OCI-LY7 (cell line): ENCODE results near the gene TBC1D21. TPM values are rescaled to one million over a fixed set of nuclear protein-coding genes. Genes with fewer than 3 reads are reported as not detected.

Source experiments
- BruUV-seq: library from RNA; stranded (reverse); fragments of 400-500 nt; replicated peaks from 2 replicates; lab custom pipeline; 2021; lab: Mats Ljungman, UMichigan
- CTCF ChIA-PET: fragments of 300-600 bp; sonication (Branson Sonifier 250); formaldehyde crosslinking; loops from one replicate; lab custom pipeline; 2022; ENCODE audit warnings: antibody characterized with exemption; ENCODE audit not compliant: unreplicated experiment; lab: Charles Lee
- POLR2A ChIA-PET: fragments of 300-600 bp; sonication (Branson Sonifier 250); formaldehyde crosslinking; loops from one replicate; lab custom pipeline; 2022; ENCODE audit warnings: antibody characterized with exemption; lab: Charles Lee
- DNase-seq: peaks from one replicate; pipeline ENCODE4 v3.0.0-alpha.2; 2015; ENCODE audit warnings: low spot score
- H2AFZ ChIP-seq: fragments of 200-600 bp; sonication (generic), shearing (Covaris generic); 2 replicates; pipeline ENCODE4 v1.6.1; 2014; ENCODE audit warnings: mild to moderate bottlenecking, antibody characterized with exemption, low read length, moderate library complexity
- H3K27ac ChIP-seq: fragments of 200-600 bp; sonication (generic); 2 replicates; pipeline ENCODE4 v1.5.1; 2014; ENCODE audit warnings: mixed run types, low read depth, mild to moderate bottlenecking, moderate library complexity, low read length, inconsistent platforms; ENCODE audit not compliant: poor library complexity, severe bottlenecking
- H3K36me3 ChIP-seq: fragments of 200-600 bp; sonication (generic); 2 replicates; pipeline ENCODE4 v1.6.1; 2014; ENCODE audit warnings: mild to moderate bottlenecking, antibody characterized with exemption, low read length, moderate library complexity, mixed read lengths; ENCODE audit not compliant: insufficient read depth
- H3K4me1 ChIP-seq: fragments of 200-600 bp; sonication (generic); 2 replicates; pipeline ENCODE4 v1.5.1; 2014; ENCODE audit warnings: mild to moderate bottlenecking, low read length; ENCODE audit not compliant: insufficient read depth, poor library complexity, severe bottlenecking
- H3K4me2 ChIP-seq: fragments of 200-600 bp; sonication (generic); 2 replicates; pipeline ENCODE4 v1.6.1; 2014; ENCODE audit warnings: mild to moderate bottlenecking, low read length
- H3K4me3 ChIP-seq: fragments of 200-600 bp; sonication (generic); 2 replicates; pipeline ENCODE4 v1.5.1; 2014; ENCODE audit warnings: mild to moderate bottlenecking, low read depth, low read length; ENCODE audit not compliant: poor library complexity, severe bottlenecking
- H3K79me2 ChIP-seq: fragments of 200-600 bp; sonication (generic); 2 replicates; pipeline ENCODE4 v1.6.1; 2016; ENCODE audit warnings: low read depth, mild to moderate bottlenecking, low read length, moderate library complexity, mixed read lengths; ENCODE audit not compliant: insufficient read depth
- H3K9me2 ChIP-seq: fragments of 200-600 bp; sonication (generic); 2 replicates; pipeline ENCODE4 v1.6.1; 2016; ENCODE audit warnings: mild to moderate bottlenecking, low read length, mixed read lengths; ENCODE audit not compliant: insufficient read depth
- H3K9me3 ChIP-seq: fragments of 200-600 bp; sonication (generic); 2 replicates; pipeline ENCODE4 v1.6.1; 2014; ENCODE audit warnings: mild to moderate bottlenecking, mixed run types, low read length, mixed read lengths
- H4K20me1 ChIP-seq: fragments of 200-600 bp; sonication (generic); 2 replicates; pipeline ENCODE4 v1.6.1; 2014; ENCODE audit warnings: mild to moderate bottlenecking, antibody characterized with exemption, low read length, moderate library complexity, mixed read lengths; ENCODE audit not compliant: insufficient read depth
- EZH2phosphoT487 ChIP-seq: fragments of 200-600 bp; sonication (generic); IDR thresholded peaks from 2 replicates; pipeline ENCODE4 v1.6.1; 2018; ENCODE audit warnings: low read depth, borderline replicate concordance, mild to moderate bottlenecking, mixed run types, antibody characterized with exemption, low read length, moderate library complexity, mixed read lengths
- intact Hi-C: fragments of 100-400 bp; cut with micrococcal nuclease; formaldehyde crosslinking; loops from one replicate; pipeline ENCODE4 v1.10.0; 2022; ENCODE audit not compliant: unreplicated experiment
- total RNA-seq, 2 experiments: library from RNA; depleted of rRNA in 1 of 2; stranded (reverse); fragments of >200 nt in 1 of 2; shearing (Covaris generic) in 1 of 2; gene quantifications; 2 replicates each; pipeline ENCODE4 v1.2.3, GENCODE V29; 2014 to 2022
- TF ChIP-seq, protein P1 (sequence below): fragments of 200-600 bp; sonication (generic); conservative IDR thresholded peaks from 2 replicates; pipeline ENCODE4 v1.5.1; 2014; ENCODE audit warnings: mild to moderate bottlenecking, antibody characterized with exemption, low read length, moderate library complexity, mixed read lengths

Gene TBC1D21
- total RNA-seq, 2 experiments from 2014 or later = not detected

DNA sequence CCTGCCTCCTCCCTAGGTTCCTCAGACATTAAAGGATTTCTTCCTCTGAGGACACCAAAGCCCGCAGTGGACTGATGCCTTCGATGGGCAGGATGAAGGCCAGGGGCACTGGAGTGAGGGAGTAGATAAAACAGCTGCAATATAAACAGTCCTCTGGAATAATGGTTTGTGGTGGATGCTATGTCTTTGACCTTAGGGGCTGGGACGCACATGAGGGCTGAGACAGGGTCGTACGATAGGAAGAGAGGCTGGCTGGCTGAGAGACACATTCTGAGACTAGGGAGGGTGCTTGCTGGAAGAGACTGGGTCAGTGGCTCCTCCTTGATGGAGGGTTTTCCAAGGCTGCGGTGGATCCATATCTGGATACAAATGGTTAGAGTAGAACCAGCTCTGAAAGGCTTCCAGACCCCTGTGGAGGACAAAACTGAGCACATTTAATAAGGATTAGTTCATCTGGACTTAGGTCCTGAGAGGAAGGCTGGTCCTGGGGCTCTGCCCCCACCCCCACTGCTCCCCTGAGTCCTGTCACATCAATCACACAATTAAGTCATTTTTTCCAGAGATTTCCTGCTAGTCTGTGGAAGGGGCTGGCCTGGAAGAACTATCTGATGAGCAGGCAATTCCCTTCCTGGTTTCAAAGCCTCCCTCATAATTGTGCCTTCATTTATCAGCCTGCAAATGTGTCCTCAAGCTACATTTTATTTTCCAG lies 15.8 kb downstream of the TBC1D21 start:
- POLR2A ChIA-PET = interaction anchor here (0.5 kb wide), 1 partner anchor 462 kb away, joined by 3 read pairs; no protein-coding TSS in a partner anchor
- intact Hi-C loops = no loop called here
- H4K20me1 ChIP-seq = no peaks in the 10 kb centered on the region
- H3K4me3 ChIP-seq = no peak overlapping the region
- no peak for TF ChIP-seq EZH2phosphoT487
- TF ChIP-seq, protein P1, sequence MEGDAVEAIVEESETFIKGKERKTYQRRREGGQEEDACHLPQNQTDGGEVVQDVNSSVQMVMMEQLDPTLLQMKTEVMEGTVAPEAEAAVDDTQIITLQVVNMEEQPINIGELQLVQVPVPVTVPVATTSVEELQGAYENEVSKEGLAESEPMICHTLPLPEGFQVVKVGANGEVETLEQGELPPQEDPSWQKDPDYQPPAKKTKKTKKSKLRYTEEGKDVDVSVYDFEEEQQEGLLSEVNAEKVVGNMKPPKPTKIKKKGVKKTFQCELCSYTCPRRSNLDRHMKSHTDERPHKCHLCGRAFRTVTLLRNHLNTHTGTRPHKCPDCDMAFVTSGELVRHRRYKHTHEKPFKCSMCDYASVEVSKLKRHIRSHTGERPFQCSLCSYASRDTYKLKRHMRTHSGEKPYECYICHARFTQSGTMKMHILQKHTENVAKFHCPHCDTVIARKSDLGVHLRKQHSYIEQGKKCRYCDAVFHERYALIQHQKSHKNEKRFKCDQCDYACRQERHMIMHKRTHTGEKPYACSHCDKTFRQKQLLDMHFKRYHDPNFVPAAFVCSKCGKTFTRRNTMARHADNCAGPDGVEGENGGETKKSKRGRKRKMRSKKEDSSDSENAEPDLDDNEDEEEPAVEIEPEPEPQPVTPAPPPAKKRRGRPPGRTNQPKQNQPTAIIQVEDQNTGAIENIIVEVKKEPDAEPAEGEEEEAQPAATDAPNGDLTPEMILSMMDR = no peak
- no peaks in the 10 kb centered on the region for H3K79me2 ChIP-seq
- no peak overlapping the region for H3K27ac ChIP-seq
- H3K36me3 ChIP-seq = no peaks in the 10 kb centered on the region
- no TSS peak for BruUV-seq
- CTCF ChIA-PET = no interaction called here
- no peak overlapping the region for H2AFZ ChIP-seq
- no peak for DNase-seq
- H3K9me2 ChIP-seq = no peaks in the 10 kb centered on the region
- H3K9me3 ChIP-seq = no peaks in the 10 kb centered on the region
- no peak overlapping the region for H3K4me2 ChIP-seq
- no peaks in the 10 kb centered on the region for H3K4me1 ChIP-seq

DNA sequence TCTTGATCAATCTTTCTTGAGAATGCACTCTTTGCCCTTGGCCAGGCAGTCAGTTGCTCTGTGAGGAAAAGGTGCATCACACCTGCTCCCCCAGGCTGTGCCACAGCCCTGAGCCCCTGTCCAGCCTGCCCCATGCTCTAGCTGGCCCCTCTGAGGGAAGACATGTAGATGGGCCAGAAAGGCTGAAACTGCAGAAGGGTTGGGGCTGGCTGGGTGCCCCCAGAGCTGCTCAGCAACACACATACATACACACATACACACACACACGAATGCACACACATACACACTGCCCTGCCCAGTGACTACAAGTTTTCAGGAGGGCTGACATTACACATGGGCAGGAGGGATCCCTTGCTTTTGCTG lies 16.4 kb downstream of the TBC1D21 start:
- Histone ChIP-seq H3K4me3 (no peak overlapping the region), H4K20me1 (no peaks in the 10 kb centered on the region), H3K36me3 (no peaks in the 10 kb centered on the region), H3K79me2 (no peaks in the 10 kb centered on the region), H3K9me3 (no peaks in the 10 kb centered on the region), H3K27ac (no peak overlapping the region), H3K9me2 (no peaks in the 10 kb centered on the region), H3K4me2 (no peak overlapping the region), H3K4me1 (no peaks in the 10 kb centered on the region), H2AFZ (no peak overlapping the region)
- TF ChIP-seq EZH2phosphoT487 = no peak
- TF ChIP-seq, protein P1 = no peak
- no peak for DNase-seq
- no TSS peak for BruUV-seq
- ChIA-PET POLR2A (interaction anchor here (0.5 kb wide), 1 partner anchor 463 kb away, joined by 3 read pairs; no protein-coding TSS in a partner anchor), CTCF (no interaction called here)
- intact Hi-C loops = no loop called here
